IMR-90 (cell line): ENCODE data around the gene SCN4A. TPM values are rescaled to one million over a fixed set of nuclear protein-coding genes. Genes with fewer than 3 reads are reported as not detected.

Source experiments
- ATAC-seq: fragments of 200-7000 bp; cut with Tn5 transposase; 2 replicates; pipeline ENCODE4 v1.9.1; 2020; ENCODE audit warnings: low read depth, mild to moderate bottlenecking, moderate library complexity
- BruUV-seq: library from RNA; stranded (reverse); fragments of 400-500 nt; replicated peaks from 2 replicates; lab custom pipeline; 2021; lab: Mats Ljungman, UMichigan
- CTCF ChIA-PET: fragments of 300-600 bp; formaldehyde crosslinking; extraction: SDS; loops from one replicate; lab custom pipeline; 2021; ENCODE audit warnings: antibody characterized with exemption; lab: Yijun Ruan, JAX
- POLR2A ChIA-PET: fragments of 300-600 bp; sonication (Branson Sonifier 250); formaldehyde crosslinking; loops from one replicate; lab custom pipeline; 2022; ENCODE audit warnings: antibody characterized with exemption; ENCODE audit not compliant: unreplicated experiment; lab: Charles Lee
- DNase-seq: peaks from one replicate; pipeline ENCODE4 v3.0.0; 2013
- H2AFZ ChIP-seq: replicated peaks from 2 replicates; pipeline ENCODE3; 2013; ENCODE audit warnings: low read length, mild to moderate bottlenecking; ENCODE audit not compliant: poor library complexity
- H2AK5ac ChIP-seq: 2 replicates; pipeline ENCODE4 v1.6.1; 2013; ENCODE audit warnings: low read depth, low read length, inconsistent platforms
- H2AK9ac ChIP-seq: replicated peaks from 2 replicates; pipeline ENCODE3; 2013; ENCODE audit warnings: mild to moderate bottlenecking, low read depth, low read length, moderate library complexity; ENCODE audit not compliant: poor library complexity
- H2BK120ac ChIP-seq: 2 replicates; pipeline ENCODE4 v1.6.1; 2013; ENCODE audit warnings: low read depth, low read length, inconsistent platforms
- H2BK15ac ChIP-seq: 3 replicates; pipeline ENCODE4 v1.6.1; 2013; ENCODE audit warnings: low read depth, low read length, inconsistent platforms
- H2BK20ac ChIP-seq: 2 replicates; pipeline ENCODE4 v1.6.1; 2013; ENCODE audit warnings: low read depth, mild to moderate bottlenecking, inconsistent platforms, low read length, moderate library complexity
- H2BK5ac ChIP-seq: 2 replicates; pipeline ENCODE4 v1.6.1; 2013; ENCODE audit warnings: mild to moderate bottlenecking, low read depth, low read length, inconsistent platforms; ENCODE audit not compliant: poor library complexity, severe bottlenecking
- H3K14ac ChIP-seq: replicated peaks from 2 replicates; pipeline ENCODE4 v1.6.1; 2013; ENCODE audit warnings: low read depth, low read length, inconsistent platforms
- H3K18ac ChIP-seq: 2 replicates; pipeline ENCODE4 v1.6.1; 2013; ENCODE audit warnings: low read depth, low read length, control low read depth
- H3K23ac ChIP-seq: 2 replicates; pipeline ENCODE4 v1.6.1; 2013; ENCODE audit warnings: low read depth, low read length, inconsistent platforms
- H3K27ac ChIP-seq: 2 replicates; pipeline ENCODE4 v1.5.1; 2013; ENCODE audit warnings: mild to moderate bottlenecking, control low read depth, low read length; ENCODE audit not compliant: insufficient read depth
- H3K27me3 ChIP-seq: 2 replicates; pipeline ENCODE4 v1.6.1; 2013; ENCODE audit warnings: low read length; ENCODE audit not compliant: control insufficient read depth, insufficient read depth
- H3K36me3 ChIP-seq: 2 replicates; pipeline ENCODE4 v1.6.1; 2013; ENCODE audit warnings: low read length, mixed read lengths; ENCODE audit not compliant: control insufficient read depth, insufficient read depth
- H3K4ac ChIP-seq: 2 replicates; pipeline ENCODE4 v1.6.1; 2013; ENCODE audit warnings: low read depth, low read length, inconsistent platforms
- H3K4me1 ChIP-seq: 2 replicates; pipeline ENCODE4 v1.6.1; 2013; ENCODE audit warnings: low read length, mixed read lengths; ENCODE audit not compliant: control insufficient read depth, insufficient read depth
- H3K4me2 ChIP-seq: 2 replicates; pipeline ENCODE4 v1.6.1; 2013; ENCODE audit warnings: low read depth, mild to moderate bottlenecking, control low read depth, low read length, moderate library complexity
- H3K4me3 ChIP-seq: 2 replicates; pipeline ENCODE4 v1.5.1; 2013; ENCODE audit warnings: low read depth, mild to moderate bottlenecking, control low read depth, low read length, moderate library complexity; ENCODE audit not compliant: insufficient read depth
- H3K56ac ChIP-seq: 2 replicates; pipeline ENCODE4 v1.6.1; 2013; ENCODE audit warnings: low read length, inconsistent platforms; ENCODE audit not compliant: insufficient read depth; ENCODE audit errors: extremely low read depth
- H3K79me1 ChIP-seq, 2 experiments: 2 replicates each; pipeline ENCODE4 v1.6.1; 2013; ENCODE audit warnings: low read length in 2 of 2, inconsistent platforms in 1 of 2, low read depth in 1 of 2
- H3K9ac ChIP-seq: 2 replicates; pipeline ENCODE4 v1.6.1; 2013; ENCODE audit warnings: low read depth, low read length, control low read depth
- H3K9me1 ChIP-seq: 2 replicates; pipeline ENCODE4 v1.6.1; 2013; ENCODE audit warnings: low read length, inconsistent platforms; ENCODE audit not compliant: insufficient read depth
- H3K9me3 ChIP-seq: 2 replicates; pipeline ENCODE4 v1.6.1; 2013; ENCODE audit warnings: low read length; ENCODE audit not compliant: control insufficient read depth, insufficient read depth
- H4K20me1 ChIP-seq: 2 replicates; pipeline ENCODE4 v1.6.1; 2013; ENCODE audit warnings: low read length, inconsistent platforms; ENCODE audit not compliant: insufficient read depth
- H4K5ac ChIP-seq: 2 replicates; pipeline ENCODE4 v1.6.1; 2013; ENCODE audit warnings: mild to moderate bottlenecking, low read depth, low read length, control low read depth
- H4K8ac ChIP-seq, 2 experiments: 2 replicates each; pipeline ENCODE4 v1.6.1; 2013; ENCODE audit warnings: low read depth in 2 of 2, low read length in 2 of 2, control low read depth in 1 of 2, inconsistent platforms in 1 of 2
- H4K91ac ChIP-seq: 2 replicates; pipeline ENCODE4 v1.6.1; 2013; ENCODE audit warnings: low read depth, low read length, inconsistent platforms; ENCODE audit not compliant: insufficient read depth
- FOS ChIP-seq: fragments of 150-350 bp; IDR thresholded peaks from 2 replicates; pipeline ENCODE4 v1.6.1; 2016; ENCODE audit warnings: low read depth, low read length
- MXI1 ChIP-seq: IDR thresholded peaks from 2 replicates; pipeline ENCODE4 v1.6.1; 2012; ENCODE audit warnings: low read depth, mild to moderate bottlenecking, low read length, moderate library complexity, borderline replicate concordance
- WGBS, 2 experiments: methylation state at CpG; one replicate each; pipeline versions ENCODE4 v1.1.5 to v1.1.7; 2013; ENCODE audit warnings: missing lambda C conversion rate in 2 of 2; ENCODE audit not compliant: insufficient read length in 1 of 2; ENCODE audit errors: extremely low coverage in 2 of 2; 5-methylcytosine and 5-hydroxymethylcytosine counted together
- dilution Hi-C: fragments of 300-500 bp; cut with HindIII; formaldehyde crosslinking; loops from one replicate; pipeline ENCODE4 v1.14.3; 2018; ENCODE audit warnings: low sequenced_read_pairs; ENCODE audit not compliant: unreplicated experiment
- in situ Hi-C: fragments of 300-500 bp; cut with MboI; formaldehyde crosslinking; loops from 3 replicates; pipeline ENCODE4 v1.14.3; 2019; ENCODE audit warnings: low sequenced_read_pairs, inconsistent platforms, mixed read lengths
- intact Hi-C: fragments of 100-400 bp; cut with micrococcal nuclease; formaldehyde crosslinking; loops from 2 replicates; pipeline ENCODE4 v1.10.0; 2022
- polyA plus RNA-seq, 3 experiments: library from polyadenylated mRNA; depleted of rRNA; stranded (reverse); fragments of >200 nt; gene quantifications; 2 replicates each; pipeline ENCODE4 v1.2.3, GENCODE V29; 2012; ENCODE audit warnings: low replicate concordance in 1 of 3
- total RNA-seq: library from RNA; depleted of rRNA; stranded (reverse); fragments of >200 nt; gene quantifications from 2 replicates; pipeline ENCODE4 v1.2.3, GENCODE V29; 2012
- TF ChIP-seq, protein P1 (sequence below): conservative IDR thresholded peaks from 2 replicates; pipeline ENCODE4 v1.5.1; 2012; ENCODE audit warnings: mild to moderate bottlenecking, low read depth, low read length, improper control_type of control experiment

SCN4A gene
- total and polyA plus RNA-seq, 2 of the 4 experiments (the other 2 are of a cell fraction): not detected

DNA sequence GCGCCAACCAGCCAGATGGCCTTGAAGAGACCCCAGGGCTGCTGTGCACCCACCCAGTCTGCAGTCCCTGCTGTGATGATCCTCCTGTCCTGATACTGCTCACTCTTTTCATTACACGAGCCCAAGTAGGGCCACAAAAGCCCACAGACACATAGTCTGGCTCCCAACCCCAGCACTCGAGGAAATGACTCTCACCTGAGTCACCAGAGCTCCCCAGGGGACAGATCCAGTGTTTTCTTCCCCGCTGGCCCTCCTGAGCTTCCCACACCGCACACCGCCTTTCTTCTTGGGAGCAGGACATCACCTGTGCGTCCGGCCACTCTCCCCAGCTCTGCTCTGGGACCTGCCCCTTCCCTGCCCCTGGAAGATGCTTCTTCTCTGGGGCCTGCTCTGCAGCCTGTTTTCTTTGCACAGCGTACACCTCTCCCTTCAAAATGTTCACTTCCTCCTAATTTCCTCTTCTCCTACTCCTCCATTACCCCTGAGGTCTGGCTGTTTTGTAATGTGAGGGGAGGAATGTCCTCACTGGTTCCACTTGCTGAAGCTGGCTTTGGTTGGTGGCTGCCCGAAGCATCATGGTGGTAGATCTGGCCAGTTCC is 2.0 kb upstream of the SCN4A start:
- peak overlapping the region; percentile 56; the same call in 1 of the 3 replicates for H2BK15ac ChIP-seq
- peak overlapping the region; percentile 58; the same call in 1 of the 2 replicates for H3K18ac ChIP-seq
- ATAC-seq (peak; percentile 77), DNase-seq (peak; percentile 67)
- peak overlapping the region; percentile 51 for H2BK5ac ChIP-seq
- TF ChIP-seq, protein P1, sequence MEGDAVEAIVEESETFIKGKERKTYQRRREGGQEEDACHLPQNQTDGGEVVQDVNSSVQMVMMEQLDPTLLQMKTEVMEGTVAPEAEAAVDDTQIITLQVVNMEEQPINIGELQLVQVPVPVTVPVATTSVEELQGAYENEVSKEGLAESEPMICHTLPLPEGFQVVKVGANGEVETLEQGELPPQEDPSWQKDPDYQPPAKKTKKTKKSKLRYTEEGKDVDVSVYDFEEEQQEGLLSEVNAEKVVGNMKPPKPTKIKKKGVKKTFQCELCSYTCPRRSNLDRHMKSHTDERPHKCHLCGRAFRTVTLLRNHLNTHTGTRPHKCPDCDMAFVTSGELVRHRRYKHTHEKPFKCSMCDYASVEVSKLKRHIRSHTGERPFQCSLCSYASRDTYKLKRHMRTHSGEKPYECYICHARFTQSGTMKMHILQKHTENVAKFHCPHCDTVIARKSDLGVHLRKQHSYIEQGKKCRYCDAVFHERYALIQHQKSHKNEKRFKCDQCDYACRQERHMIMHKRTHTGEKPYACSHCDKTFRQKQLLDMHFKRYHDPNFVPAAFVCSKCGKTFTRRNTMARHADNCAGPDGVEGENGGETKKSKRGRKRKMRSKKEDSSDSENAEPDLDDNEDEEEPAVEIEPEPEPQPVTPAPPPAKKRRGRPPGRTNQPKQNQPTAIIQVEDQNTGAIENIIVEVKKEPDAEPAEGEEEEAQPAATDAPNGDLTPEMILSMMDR: no peak
- TF ChIP-seq FOS (0 out of 2 replicates have a peak, but pooled peaks have one; percentile 21), MXI1 (no peak)
- no peak overlapping the region for H3K4me3 ChIP-seq
- 50% methylated on average over 7 of the region's 10 CpGs; no CpG with 5 or more reads in 1 of the 2 experiments for WGBS, 2 experiments
- H3K14ac ChIP-seq: 0 out of 2 replicates have a peak overlapping the region, but pooled peaks have one; percentile 45
- H3K4me1 ChIP-seq: peaks cover 10% of the 10 kb centered on the region
- intact Hi-C loops (no loop called here), in situ Hi-C loops (no loop called here), dilution Hi-C loops (no loop called here)
- no peaks in the 10 kb centered on the region for H3K9me3 ChIP-seq
- peak overlapping the region; percentile 74 for H2AFZ ChIP-seq
- POLR2A ChIA-PET: no interaction called here
- peak overlapping the region; percentile 87 for H2AK9ac ChIP-seq
- H2BK20ac ChIP-seq: peak overlapping the region; percentile 96
- peak overlapping the region; percentile 97 for H2AK5ac ChIP-seq
- no peak overlapping the region; the same call in 1 of the 2 replicates for H4K5ac ChIP-seq
- peaks cover 6% of the 10 kb centered on the region; the same call in 1 of the 2 replicates for H3K27me3 ChIP-seq
- CTCF ChIA-PET: no interaction called here
- no peaks in the 10 kb centered on the region for H3K36me3 ChIP-seq
- no peaks in the 10 kb centered on the region for H3K79me1 ChIP-seq
- peak overlapping the region; percentile 31; the same call in 1 of the 2 replicates for H4K91ac ChIP-seq
- peak overlapping the region in 1 of 2 experiments; percentile 39; a peak in 2 of 4 replicates for H4K8ac ChIP-seq
- no peak overlapping the region for H3K9ac ChIP-seq
- BruUV-seq: no TSS peak
- H3K4me2 ChIP-seq: peak overlapping the region; percentile 8; the same call in 1 of the 2 replicates
- H3K4ac ChIP-seq: peak overlapping the region; percentile 80
- H3K27ac ChIP-seq: no peak overlapping the region; the same call in 1 of the 2 replicates
- H2BK120ac ChIP-seq: peak overlapping the region; percentile 80
- H3K9me1 ChIP-seq: peaks cover 11% of the 10 kb centered on the region
- H3K56ac ChIP-seq: no peak overlapping the region
- peaks cover 3% of the 10 kb centered on the region; the same call in 1 of the 2 replicates for H4K20me1 ChIP-seq
- H3K23ac ChIP-seq: no peak overlapping the region
